Astrocyte of the spinal cord (primary cell): Measurements from ENCODE around the gene AMN1.
"Not testable (repeated sequence)": the region's sequence is repeated elsewhere in the genome, so short reads cannot be mapped to it uniquely, and the experiment has no call there.

ENCODE experiments used
- DNase-seq: peaks from one replicate; pipeline ENCODE4 v3.0.0; 2011; ENCODE audit warnings: low read depth, low spot score
- H3K4me3 ChIP-seq: 2 replicates; pipeline ENCODE4 v1.5.1; 2011; ENCODE audit warnings: low read depth, mild to moderate bottlenecking, low read length, moderate library complexity
- CTCF ChIP-seq: IDR thresholded peaks from 2 replicates; pipeline ENCODE4 v1.5.1; 2012; ENCODE audit warnings: low read depth, mild to moderate bottlenecking, low read length, inconsistent platforms
- in situ Hi-C: cut with HindIII; loops from 2 replicates; pipeline ENCODE4 v1.10.0; 2017; ENCODE audit warnings: low sequenced_read_pairs

The AMN1 gene

GRCh38 chr12:31765931-31766330, 37.1 kb upstream of the AMN1 start:
- H3K4me3 ChIP-seq: no peak overlapping the region
- in situ Hi-C loops: no loop called here
- no peak for TF ChIP-seq CTCF
- no peak for DNase-seq

- in situ Hi-C loops: no loop called here
- no peak for TF ChIP-seq CTCF
- no peak overlapping the region for H3K4me3 ChIP-seq
- DNase-seq: no peak
Observed at GRCh38 chr12:31759632-31760459, 31.0 kb upstream of the AMN1 start.

GRCh38 chr12:31758297-31758696, 29.5 kb upstream of the AMN1 start:
- DNase-seq, in situ Hi-C loops, H3K4me3 ChIP-seq: not testable (repeated sequence)

GRCh38 chr12:31756977-31757420, 28.2 kb upstream of the AMN1 start:
- no peak for TF ChIP-seq CTCF
- no peak for DNase-seq
- in situ Hi-C loops: no loop called here
- H3K4me3 ChIP-seq: no peak overlapping the region

GRCh38 chr12:31752450-31752849, 23.6 kb upstream of the AMN1 start:
- no peak for TF ChIP-seq CTCF
- DNase-seq: no peak
- no peak overlapping the region for H3K4me3 ChIP-seq
- in situ Hi-C loops: no loop called here

- no peak for DNase-seq
- in situ Hi-C loops: no loop called here
- no peak overlapping the region for H3K4me3 ChIP-seq
- no peak for TF ChIP-seq CTCF
Observed at GRCh38 chr12:31751085-31751484, 22.3 kb upstream of the AMN1 start.

- in situ Hi-C loops: no loop called here
Observed at GRCh38 chr12:31750747-31751039, 21.9 kb upstream of the AMN1 start.

More at GRCh38 chr12:31750747-31751039, 21.9 kb upstream of the AMN1 start:
- TF ChIP-seq CTCF: no peak
- H3K4me3 ChIP-seq: no peak overlapping the region
- no peak for DNase-seq
